Measurements from ENCODE around the gene GRID2. TPM values are rescaled to one million over a fixed set of nuclear protein-coding genes. Genes with fewer than 3 reads are reported as not detected.

GRID2 gene
- polyA plus RNA-seq, 1 experiment, result not detected

- no peak for DNase-seq (ENCODE audit: low read depth)
- Histone ChIP-seq H3K4me3 (ENCODE audit: low read depth, low read length) (no peak overlapping the region), H3K36me3 (ENCODE audit: control insufficient read depth, insufficient read depth, low read length) (no peaks in the 10 kb centered on the region), H3K27me3 (ENCODE audit: control insufficient read depth, insufficient read depth, low read length) (no peaks in the 10 kb centered on the region)
- ChIA-PET POLR2A (no interaction called here), CTCF (no interaction called here)
- TF ChIP-seq CTCF (IDR thresholded peaks at IDR 0.05; ENCODE audit: insufficient read depth, low read depth, low read length), result no peak
Measured at GRCh38 chr4:93759506-93759905, 1455.7 kb downstream of the GRID2 start.

- ChIA-PET POLR2A (no interaction called here), CTCF (no interaction called here)
- Histone ChIP-seq H3K36me3 (ENCODE audit: control insufficient read depth, insufficient read depth, low read length) (no peaks in the 10 kb centered on the region), H3K27me3 (ENCODE audit: control insufficient read depth, insufficient read depth, low read length) (no peaks in the 10 kb centered on the region), H3K4me3 (ENCODE audit: low read depth, low read length) (no peak overlapping the region)
- TF ChIP-seq CTCF (IDR thresholded peaks at IDR 0.05; ENCODE audit: insufficient read depth, low read depth, low read length), result no peak
- DNase-seq (ENCODE audit: low read depth), result no peak
Measured at GRCh38 chr4:93760284-93760683, 1456.5 kb downstream of the GRID2 start.

DNA sequence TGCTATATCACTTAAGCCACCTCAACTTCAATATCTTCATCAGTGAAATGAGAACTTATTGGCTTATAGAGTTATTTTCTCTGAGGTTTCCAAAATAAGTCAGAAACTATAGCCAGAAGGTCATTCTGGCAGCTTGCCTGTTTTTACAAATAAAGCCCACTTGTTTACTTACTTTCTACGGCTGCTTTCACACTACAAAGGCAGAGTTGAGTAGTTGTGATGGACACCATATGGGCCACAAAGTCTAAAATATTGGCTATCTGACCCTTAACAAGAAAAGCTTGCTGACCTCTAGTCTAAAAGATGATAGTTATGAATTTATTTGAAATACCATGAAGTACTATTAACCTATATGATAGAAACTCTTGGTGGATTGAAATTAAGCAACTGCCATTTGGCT, 1457.5 kb downstream of the GRID2 start:
- POLR2A ChIA-PET, result no interaction called here
- Histone ChIP-seq H3K36me3 (ENCODE audit: control insufficient read depth, insufficient read depth, low read length) (no peaks in the 10 kb centered on the region), H3K4me3 (ENCODE audit: low read depth, low read length) (no peak overlapping the region), H3K27me3 (ENCODE audit: control insufficient read depth, insufficient read depth, low read length) (no peaks in the 10 kb centered on the region)
- CTCF ChIA-PET, result no interaction called here
- DNase-seq (ENCODE audit: low read depth), result no peak
- TF ChIP-seq CTCF (IDR thresholded peaks at IDR 0.05; ENCODE audit: insufficient read depth, low read depth, low read length), result no peak

GRCh38 chr4:93764639-93765246, 1461.0 kb downstream of the GRID2 start:
- ChIA-PET POLR2A (no interaction called here), CTCF (interaction anchor here (0.6 to 1.2 kb wide), 3 partner anchors 12 to 519 kb away, joined by 3 to 5 read pairs (median 3); no protein-coding TSS in a partner anchor)
- DNase-seq (ENCODE audit: low read depth), result peak; percentile 0
- TF ChIP-seq CTCF (IDR thresholded peaks at IDR 0.05; ENCODE audit: insufficient read depth, low read depth, low read length), result peak; percentile 68
- Histone ChIP-seq H3K27me3 (ENCODE audit: control insufficient read depth, insufficient read depth, low read length) (no peaks in the 10 kb centered on the region), H3K36me3 (ENCODE audit: control insufficient read depth, insufficient read depth, low read length) (no peaks in the 10 kb centered on the region), H3K4me3 (ENCODE audit: low read depth, low read length) (no peak overlapping the region)

DNA sequence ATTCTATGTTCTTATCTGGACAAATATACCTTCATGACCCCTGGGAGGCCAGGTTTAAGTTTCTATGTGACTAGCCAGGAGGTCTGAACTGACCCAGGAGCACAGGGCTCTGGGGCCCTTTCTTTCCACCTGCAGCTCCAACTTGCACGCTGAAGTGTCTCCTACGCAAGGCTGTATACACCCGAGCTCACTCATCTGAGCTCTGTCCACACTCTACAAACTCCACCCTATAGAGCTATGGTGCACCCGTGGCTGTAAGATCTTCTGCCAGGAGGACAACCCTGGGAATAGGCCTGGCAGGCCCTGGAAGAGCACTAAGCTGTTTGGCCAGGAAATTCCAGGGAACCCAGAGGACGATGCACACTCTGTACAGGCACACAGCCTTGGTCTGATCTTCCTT, 1464.2 kb downstream of the GRID2 start:
- Histone ChIP-seq H3K27me3 (ENCODE audit: control insufficient read depth, insufficient read depth, low read length) (no peaks in the 10 kb centered on the region), H3K36me3 (ENCODE audit: control insufficient read depth, insufficient read depth, low read length) (no peaks in the 10 kb centered on the region), H3K4me3 (ENCODE audit: low read depth, low read length) (no peak overlapping the region)
- no peak for DNase-seq (ENCODE audit: low read depth)
- CTCF ChIA-PET, result no interaction called here
- TF ChIP-seq CTCF (IDR thresholded peaks at IDR 0.05; ENCODE audit: insufficient read depth, low read depth, low read length), result no peak
- POLR2A ChIA-PET, result no interaction called here

All from BJ (cell line).